OCI-LY3 (cell line): Measurements from ENCODE around the gene PUM1.

Experiments used
- H2AFZ ChIP-seq: fragments of 200-600, 300-600 bp; shearing (Covaris generic); 2 replicates; pipeline ENCODE4 v1.6.0; 2014; ENCODE audit warnings: antibody characterized with exemption, low read depth, low read length
- H3K27ac ChIP-seq: fragments of 200-600, 300-600 bp; sonication (generic); 2 replicates; pipeline ENCODE4 v1.5.1; 2014; ENCODE audit warnings: mild to moderate bottlenecking, low read length, moderate library complexity, mixed read lengths
- H3K27me3 ChIP-seq: fragments of 200-600, 300-600 bp; sonication (generic); 2 replicates; pipeline ENCODE4 v1.6.1; 2014; ENCODE audit warnings: low read depth, low read length, mixed read lengths
- H3K36me3 ChIP-seq: fragments of 200-600, 300-600 bp; sonication (generic); replicated peaks from 2 replicates; pipeline ENCODE3; 2014; ENCODE audit warnings: low read depth, low read length, mixed read lengths
- H3K4me1 ChIP-seq: fragments of 300-600, 200-600 bp; sonication (generic); 2 replicates; pipeline ENCODE4 v1.6.1; 2014; ENCODE audit warnings: low read length, mixed read lengths
- H3K4me2 ChIP-seq: fragments of 200-600, 300-600 bp; sonication (generic); 2 replicates; pipeline ENCODE4 v1.6.1; 2014; ENCODE audit warnings: low read length, mixed read lengths
- H3K4me3 ChIP-seq: fragments of 300-600, 200-600 bp; sonication (generic); 2 replicates; pipeline ENCODE4 v1.5.1; 2014; ENCODE audit warnings: antibody characterized with exemption, mild to moderate bottlenecking, low read length, moderate library complexity
- H3K79me2 ChIP-seq: fragments of 300-600, 200-600 bp; shearing (Covaris generic); 2 replicates; pipeline ENCODE4 v1.6.1; 2014; ENCODE audit warnings: mild to moderate bottlenecking, low read length, mixed read lengths
- H3K9ac ChIP-seq: fragments of 300-600, 200-600 bp; shearing (Covaris generic); 2 replicates; pipeline ENCODE4 v1.6.0; 2014; ENCODE audit warnings: mild to moderate bottlenecking, low read length, moderate library complexity
- H3K9me3 ChIP-seq: fragments of 200-600, 300-600 bp; shearing (Covaris generic); 2 replicates; pipeline ENCODE4 v1.6.1; 2014; ENCODE audit warnings: low read length, mixed read lengths; ENCODE audit not compliant: insufficient read depth
- H4K20me1 ChIP-seq: fragments of 200-600, 300-600 bp; sonication (generic); 2 replicates; pipeline ENCODE4 v1.6.1; 2016; ENCODE audit warnings: low read length, mixed read lengths; ENCODE audit not compliant: insufficient read depth
- CTCF ChIP-seq: fragments of 200-600, 300-600 bp; sonication (generic); IDR thresholded peaks from 2 replicates; pipeline ENCODE4 v1.5.1; 2014; ENCODE audit warnings: antibody characterized with exemption, low read length, low read depth
- EZH2phosphoT487 ChIP-seq: fragments of 200-600 bp; shearing (Covaris generic); IDR thresholded peaks from 2 replicates; pipeline ENCODE4 v1.6.1; 2018; ENCODE audit warnings: antibody characterized with exemption, mixed run types, low read depth

PUM1 gene

GRCh38 chr1:30930631-30931173 is 134.8 kb downstream of the PUM1 start:
- peaks cover 15% of the 10 kb centered on the region for H3K36me3 ChIP-seq
- H3K9ac ChIP-seq: no peak overlapping the region
- H3K27ac ChIP-seq: no peak overlapping the region
- no peaks in the 10 kb centered on the region for H3K27me3 ChIP-seq
- no peaks in the 10 kb centered on the region for H3K4me1 ChIP-seq
- TF ChIP-seq EZH2phosphoT487: no peak
- H2AFZ ChIP-seq: no peak overlapping the region
- H3K79me2 ChIP-seq: no peaks in the 10 kb centered on the region
- no peak overlapping the region for H3K4me3 ChIP-seq
- no peak overlapping the region for H3K4me2 ChIP-seq
- 0 out of 2 replicates have a peak, but pooled peaks cover 5% of the 10 kb centered on the region for H4K20me1 ChIP-seq
- no peaks in the 10 kb centered on the region for H3K9me3 ChIP-seq

GRCh38 chr1:30929944-30930525 is 135.5 kb downstream of the PUM1 start:
- Histone ChIP-seq H4K20me1 (0 out of 2 replicates have a peak, but pooled peaks cover 5% of the 10 kb centered on the region), H3K27ac (no peak overlapping the region), H3K4me3 (no peak overlapping the region), H2AFZ (no peak overlapping the region), H3K4me1 (no peaks in the 10 kb centered on the region), H3K9ac (no peak overlapping the region), H3K36me3 (peaks cover 12% of the 10 kb centered on the region), H3K79me2 (no peaks in the 10 kb centered on the region), H3K4me2 (no peak overlapping the region), H3K9me3 (no peaks in the 10 kb centered on the region), H3K27me3 (no peaks in the 10 kb centered on the region)
- no peak for TF ChIP-seq CTCF
- no peak for TF ChIP-seq EZH2phosphoT487

GRCh38 chr1:30929135-30929889 is 136.2 kb downstream of the PUM1 start:
- H3K27me3 ChIP-seq: no peaks in the 10 kb centered on the region
- no peak for TF ChIP-seq EZH2phosphoT487
- TF ChIP-seq CTCF: peak; percentile 65
- no peaks in the 10 kb centered on the region for H3K4me1 ChIP-seq
- no peaks in the 10 kb centered on the region for H3K9me3 ChIP-seq
- no peak overlapping the region for H3K9ac ChIP-seq
- no peak overlapping the region for H3K27ac ChIP-seq
- H2AFZ ChIP-seq: no peak overlapping the region
- peaks cover 5% of the 10 kb centered on the region for H3K36me3 ChIP-seq
- 0 out of 2 replicates have a peak, but pooled peaks cover 5% of the 10 kb centered on the region for H4K20me1 ChIP-seq
- no peak overlapping the region for H3K4me2 ChIP-seq
- no peak overlapping the region for H3K4me3 ChIP-seq
- no peaks in the 10 kb centered on the region for H3K79me2 ChIP-seq

- no peak overlapping the region for H3K4me3 ChIP-seq
- H4K20me1 ChIP-seq: 0 out of 2 replicates have a peak, but pooled peaks cover 5% of the 10 kb centered on the region
- no peaks in the 10 kb centered on the region for H3K79me2 ChIP-seq
- H3K9me3 ChIP-seq: no peaks in the 10 kb centered on the region
- no peak overlapping the region for H2AFZ ChIP-seq
- no peaks in the 10 kb centered on the region for H3K27me3 ChIP-seq
- H3K36me3 ChIP-seq: no peaks in the 10 kb centered on the region
- H3K27ac ChIP-seq: no peak overlapping the region
- TF ChIP-seq CTCF (no peak), EZH2phosphoT487 (no peak)
- H3K4me1 ChIP-seq: no peaks in the 10 kb centered on the region
- H3K4me2 ChIP-seq: no peak overlapping the region
- H3K9ac ChIP-seq: no peak overlapping the region
Observed at GRCh38 chr1:30928789-30929134, 136.8 kb downstream of the PUM1 start.
